HG03558 (cell line): ENCODE measurements around the gene ANKS3.

Experiments used
- ATAC-seq: cut with Tn5 transposase; IDR thresholded peaks from one replicate; pipeline ENCODE4 v1.9.1; 2021; ENCODE audit warnings: moderate number of reproducible peaks; ENCODE audit not compliant: unreplicated experiment; ENCODE audit errors: extremely low read depth

ANKS3 gene, protein sequence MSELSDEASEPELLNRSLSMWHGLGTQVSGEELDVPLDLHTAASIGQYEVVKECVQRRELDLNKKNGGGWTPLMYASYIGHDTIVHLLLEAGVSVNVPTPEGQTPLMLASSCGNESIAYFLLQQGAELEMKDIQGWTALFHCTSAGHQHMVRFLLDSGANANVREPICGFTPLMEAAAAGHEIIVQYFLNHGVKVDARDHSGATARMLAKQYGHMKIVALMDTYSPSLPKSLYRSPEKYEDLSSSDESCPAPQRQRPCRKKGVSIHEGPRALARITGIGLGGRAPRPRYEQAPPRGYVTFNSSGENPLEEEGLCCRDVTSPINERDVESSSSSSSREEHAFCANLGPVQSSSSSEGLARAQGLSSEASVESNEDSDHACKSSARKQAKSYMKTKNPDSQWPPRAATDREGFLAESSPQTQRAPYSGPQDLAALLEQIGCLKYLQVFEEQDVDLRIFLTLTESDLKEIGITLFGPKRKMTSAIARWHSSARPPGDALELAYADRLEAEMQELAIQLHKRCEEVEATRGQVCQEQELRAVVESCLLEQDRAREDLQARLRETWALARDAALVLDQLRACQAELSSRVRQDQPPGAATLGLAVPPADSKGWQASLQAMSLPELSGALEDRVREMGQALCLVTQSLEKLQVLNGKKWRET

DNA sequence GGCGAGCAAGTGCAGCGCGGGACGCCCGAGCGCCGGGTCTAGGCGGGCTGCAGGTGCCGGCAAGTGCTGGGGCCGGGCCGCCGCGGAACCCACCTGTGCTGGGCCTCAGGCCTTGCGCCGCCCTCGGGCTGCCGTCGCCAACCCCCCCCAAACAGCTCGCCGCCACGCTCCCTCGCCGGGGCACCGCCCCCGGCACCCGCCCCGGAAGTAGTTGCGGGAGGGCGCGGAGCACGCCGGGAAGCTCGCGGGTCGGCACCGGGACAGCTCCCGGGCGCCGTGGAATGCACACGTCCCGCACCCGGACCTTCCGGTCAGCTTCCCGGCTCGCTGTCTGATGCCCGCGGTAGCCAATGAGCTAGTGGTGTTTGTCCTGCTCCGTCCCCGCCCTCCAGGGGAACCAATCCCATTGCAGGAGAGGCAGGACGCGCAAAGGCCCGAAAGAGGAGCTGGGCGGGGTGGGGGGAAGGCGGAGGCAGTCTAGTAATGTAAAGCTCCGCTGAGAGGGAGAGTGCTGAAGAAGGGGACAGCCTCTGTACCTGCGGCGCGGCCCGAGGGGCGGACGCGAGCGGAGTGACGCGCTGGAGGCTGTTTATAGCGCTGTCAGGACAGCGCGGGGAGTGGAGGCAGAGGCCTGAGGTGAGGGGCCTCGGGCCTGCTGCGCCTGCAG is at the start of gene ANKS3, which contains the start of gene DNAAF8:
Gene ANKS3, minus strand, starts transcription at position 209 of the 667 bp plus-strand sequence. CDS start 4,122 bp downstream, outside the sequence.
Gene DNAAF8, plus strand, starts transcription at position 475 of the 667 bp plus-strand sequence. CDS start 1,978 bp downstream, outside the sequence.
- peak; percentile 58 for ATAC-seq

DNA sequence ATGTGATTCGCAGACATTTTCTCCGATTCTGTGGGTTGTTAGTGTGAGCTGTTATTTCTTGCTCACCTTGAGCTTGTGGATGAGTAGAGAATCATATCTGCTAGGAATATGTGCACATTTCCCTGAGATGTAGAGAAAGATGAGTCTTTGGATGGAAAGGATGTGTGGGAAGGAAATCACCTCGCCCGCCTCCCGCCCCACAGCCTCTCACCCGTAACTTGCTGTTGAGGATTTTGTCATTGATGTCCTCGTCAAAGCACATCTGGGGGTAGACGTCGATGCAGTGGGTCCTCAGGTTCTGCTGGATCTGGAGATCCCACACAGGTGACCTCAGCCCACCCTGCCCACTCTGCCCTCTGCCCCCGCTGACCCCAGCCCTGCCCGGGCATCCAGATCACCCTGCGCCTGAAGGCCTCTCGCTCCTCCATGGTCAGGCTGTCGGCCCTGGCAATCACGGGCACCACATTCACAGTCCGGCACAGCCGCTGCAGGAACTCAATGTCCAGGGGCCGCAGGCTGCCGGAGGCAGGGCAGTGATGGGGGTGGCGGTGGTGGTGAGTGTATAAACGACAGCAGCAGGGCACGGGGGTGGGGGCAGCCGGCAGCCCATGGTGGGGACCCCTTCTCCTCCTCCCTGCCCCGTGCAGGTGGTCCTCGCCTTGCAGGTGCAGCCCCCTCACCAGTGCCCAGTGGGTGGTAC is 49.3 kb upstream of the ANKS3 start:
- no peak for ATAC-seq

DNA sequence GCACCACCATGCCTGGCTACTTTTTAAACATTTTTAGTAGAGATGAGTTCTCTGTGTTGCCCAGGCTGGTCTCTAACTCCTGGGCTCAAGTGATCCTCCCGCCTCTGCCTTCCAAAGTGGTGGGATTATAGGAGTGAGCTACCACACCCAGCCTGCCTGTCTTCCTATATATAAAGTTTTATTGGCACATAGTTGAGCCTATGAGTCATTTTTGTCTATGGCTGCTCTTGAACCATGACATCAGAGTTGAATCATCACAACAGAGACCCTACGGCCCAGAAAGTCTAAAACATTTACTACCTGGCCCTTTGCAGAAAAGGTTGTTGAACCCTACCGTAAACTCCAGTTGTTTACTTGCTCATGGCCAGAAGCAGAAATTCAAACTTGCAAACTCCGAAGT is 46.2 kb upstream of the ANKS3 start:
- ATAC-seq = no peak

DNA sequence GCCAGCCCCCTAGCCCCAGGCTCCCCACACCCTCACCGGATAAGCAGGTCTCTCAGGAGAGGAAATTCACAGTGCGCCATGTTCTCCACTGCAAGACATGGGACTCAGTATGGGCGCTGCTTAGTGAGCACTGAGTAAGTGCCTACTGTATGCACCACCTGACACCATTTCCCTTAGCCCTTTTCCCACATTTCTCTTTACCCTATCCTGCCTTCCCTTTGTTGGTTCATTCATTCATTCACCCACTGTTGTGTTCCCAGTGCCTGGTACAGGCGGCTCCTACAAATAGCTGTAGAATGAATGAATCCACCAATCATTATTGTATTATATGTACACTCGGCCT is 44.0 kb upstream of the ANKS3 start:
- no peak for ATAC-seq

DNA sequence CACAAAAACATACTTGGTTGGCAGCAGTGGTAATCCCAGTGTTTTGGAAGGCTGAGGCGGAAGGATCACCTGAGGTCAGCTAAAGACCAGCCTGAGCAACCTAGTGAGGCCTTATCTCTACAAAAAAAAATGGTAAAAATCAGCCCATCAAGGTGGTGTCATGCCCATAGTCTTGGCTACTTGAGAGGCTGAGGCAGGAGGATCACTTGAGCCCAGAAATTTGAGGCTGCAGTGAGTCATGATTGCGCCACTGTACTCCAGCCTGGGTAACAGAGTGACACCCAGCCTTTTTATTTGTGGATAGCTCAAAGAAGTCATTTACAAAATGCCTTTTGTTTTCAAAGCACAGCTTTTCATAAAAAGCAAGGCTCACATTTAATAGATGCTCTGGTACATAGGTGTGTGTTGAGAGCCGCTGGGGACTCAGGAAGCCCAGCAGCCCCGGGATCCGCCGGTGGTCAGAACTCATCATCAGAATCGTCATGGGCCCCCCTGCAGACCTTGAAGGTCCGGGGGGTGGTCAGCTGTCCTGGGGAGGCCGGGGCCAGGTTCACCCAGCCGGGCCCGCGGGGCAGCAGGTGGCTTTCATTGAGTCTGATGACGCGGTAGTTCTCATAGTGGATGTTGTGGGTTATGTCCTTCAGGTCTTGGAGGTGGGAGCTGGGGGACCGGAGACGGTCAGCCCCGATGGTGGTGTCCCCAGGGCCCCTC is 43.4 kb upstream of the ANKS3 start:
- no peak for ATAC-seq

DNA sequence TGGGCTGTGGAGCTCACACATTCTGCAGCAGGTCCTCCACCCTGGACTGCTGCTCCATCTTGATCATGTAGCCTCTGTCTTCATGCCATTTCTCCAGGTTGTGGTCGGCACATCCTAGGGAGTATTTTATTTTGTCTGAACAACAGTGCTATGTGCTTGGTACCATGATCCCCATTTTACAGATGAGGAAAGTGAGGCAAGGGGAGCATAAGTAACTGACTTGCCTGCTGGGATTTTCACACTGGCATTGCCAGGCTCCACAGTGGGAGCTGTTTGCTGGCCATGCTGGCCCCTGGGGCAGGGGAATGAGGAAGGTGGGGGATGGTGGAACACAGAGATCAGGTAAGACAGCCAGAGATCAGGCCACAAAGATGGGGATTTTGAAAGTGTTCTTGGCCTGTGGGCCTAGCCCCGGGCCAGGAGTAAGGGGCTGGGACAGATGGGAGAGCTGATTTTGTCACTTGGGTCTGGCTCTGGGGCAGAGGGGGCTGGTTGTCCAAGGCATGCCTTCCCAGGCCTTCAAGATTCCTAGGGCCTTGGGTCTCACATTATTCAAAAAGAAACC is 42.2 kb upstream of the ANKS3 start:
- ATAC-seq = no peak

DNA sequence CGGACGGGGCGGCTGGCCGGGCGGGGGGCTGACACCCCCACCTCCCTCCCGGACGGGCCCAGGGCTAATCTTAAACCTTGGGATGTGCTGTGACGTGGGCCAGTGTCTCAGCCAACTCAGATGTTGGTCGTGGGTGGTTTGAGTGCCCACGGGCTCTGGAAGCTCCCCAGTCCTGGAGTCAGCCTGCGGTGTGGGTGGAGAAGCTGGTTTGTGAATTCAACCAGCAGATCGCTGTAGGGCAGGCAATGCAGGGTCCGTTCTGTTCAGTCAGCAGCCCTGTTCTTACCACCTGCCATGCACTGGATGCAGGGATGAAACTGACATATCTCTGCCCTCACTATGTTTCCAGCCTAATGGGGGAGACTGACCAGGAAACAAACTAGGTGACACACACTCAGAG is 40.9 kb upstream of the ANKS3 start:
- ATAC-seq = no peak

DNA sequence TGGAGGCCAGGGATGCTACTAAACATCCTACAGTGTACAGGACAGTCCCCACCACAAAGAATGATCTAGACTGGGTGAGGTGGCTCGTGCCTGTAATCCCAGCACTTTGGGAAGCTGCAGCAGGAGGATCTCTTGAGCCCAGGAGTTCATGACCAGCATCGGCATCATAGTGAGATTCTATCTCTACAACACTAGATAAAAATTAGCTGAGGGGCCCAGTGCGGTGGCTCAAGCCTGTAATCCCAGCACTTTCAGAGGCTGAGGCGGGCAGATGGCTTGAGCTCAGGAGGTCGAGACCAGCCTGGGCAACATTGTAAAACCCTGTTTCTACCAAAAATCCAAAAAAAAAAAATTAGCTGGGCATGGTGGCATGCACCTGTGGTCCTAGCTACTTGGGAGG is 38.3 kb upstream of the ANKS3 start:
- no peak for ATAC-seq

DNA sequence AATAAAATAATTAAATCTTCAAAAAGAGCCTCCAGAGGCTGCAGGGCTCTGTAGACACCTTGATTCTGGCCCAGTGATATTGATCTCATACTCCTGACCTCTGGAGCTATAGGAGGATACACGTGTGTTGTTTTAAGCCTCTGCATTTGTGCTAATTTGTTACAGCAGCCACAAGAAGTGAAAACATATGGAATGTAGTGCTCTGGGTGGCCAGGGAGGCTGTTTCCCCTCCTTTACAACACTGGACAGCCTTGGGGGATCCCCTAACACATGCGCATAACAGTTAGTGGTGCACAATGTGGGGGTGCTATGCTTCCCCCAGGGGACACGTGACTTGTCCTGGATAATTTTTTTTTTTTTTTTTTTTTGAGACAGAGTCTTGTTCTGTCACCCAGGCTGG is 37.6 kb upstream of the ANKS3 start:
- ATAC-seq = no peak

DNA sequence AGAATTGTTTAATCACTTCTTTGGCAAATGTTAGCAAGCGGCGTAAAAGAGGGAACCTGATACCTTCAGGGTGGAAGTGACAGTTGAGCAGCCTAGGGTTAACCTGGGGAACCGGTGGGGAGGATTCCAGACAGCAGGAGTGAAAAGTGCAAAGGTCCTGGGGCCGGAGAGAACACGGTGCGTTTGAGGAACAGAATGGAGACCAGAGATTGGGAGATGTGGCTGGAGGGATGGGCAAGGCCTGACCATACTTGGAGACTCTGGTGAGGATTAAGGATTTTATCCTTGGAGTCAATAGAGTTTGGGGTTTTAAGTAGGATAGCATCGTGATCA is 35.2 kb upstream of the ANKS3 start:
- no peak for ATAC-seq

DNA sequence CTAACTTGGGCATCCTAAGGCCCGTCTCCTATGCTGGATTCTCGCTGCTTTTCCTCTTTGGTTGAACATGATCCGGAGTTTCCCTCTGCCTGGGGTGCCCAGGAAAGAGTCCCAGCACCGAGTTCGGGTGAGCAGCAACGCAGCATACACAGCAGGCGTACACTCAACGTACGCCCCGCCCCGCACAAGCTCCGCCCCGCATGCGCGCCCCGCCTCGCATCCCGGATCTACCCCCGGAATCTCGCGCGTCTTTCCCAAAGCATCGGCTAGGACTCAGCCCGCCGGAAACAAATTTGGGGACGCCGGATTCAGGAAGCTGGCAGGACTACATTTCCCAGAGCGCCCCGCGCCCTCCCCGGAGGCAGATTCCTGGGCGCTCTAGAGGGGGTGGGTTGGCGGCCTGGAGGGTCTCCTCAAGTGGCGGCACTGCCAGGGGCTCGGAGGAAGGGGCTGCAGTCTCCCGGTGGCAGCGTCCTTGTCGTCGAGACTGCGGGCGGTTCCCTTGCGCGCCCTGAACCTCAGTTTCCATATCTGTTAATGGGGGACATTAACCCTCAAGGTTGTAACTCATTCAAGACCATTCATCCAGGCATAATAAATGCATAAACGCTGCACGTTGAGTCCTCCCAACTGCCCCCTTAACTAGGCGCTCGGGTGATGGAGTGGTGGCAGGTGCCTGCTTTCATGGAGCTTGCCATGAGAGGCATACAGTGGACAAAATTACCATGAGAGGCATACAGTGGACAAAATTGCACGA is 34.7 kb upstream of the ANKS3 start:
- ATAC-seq = no peak

DNA sequence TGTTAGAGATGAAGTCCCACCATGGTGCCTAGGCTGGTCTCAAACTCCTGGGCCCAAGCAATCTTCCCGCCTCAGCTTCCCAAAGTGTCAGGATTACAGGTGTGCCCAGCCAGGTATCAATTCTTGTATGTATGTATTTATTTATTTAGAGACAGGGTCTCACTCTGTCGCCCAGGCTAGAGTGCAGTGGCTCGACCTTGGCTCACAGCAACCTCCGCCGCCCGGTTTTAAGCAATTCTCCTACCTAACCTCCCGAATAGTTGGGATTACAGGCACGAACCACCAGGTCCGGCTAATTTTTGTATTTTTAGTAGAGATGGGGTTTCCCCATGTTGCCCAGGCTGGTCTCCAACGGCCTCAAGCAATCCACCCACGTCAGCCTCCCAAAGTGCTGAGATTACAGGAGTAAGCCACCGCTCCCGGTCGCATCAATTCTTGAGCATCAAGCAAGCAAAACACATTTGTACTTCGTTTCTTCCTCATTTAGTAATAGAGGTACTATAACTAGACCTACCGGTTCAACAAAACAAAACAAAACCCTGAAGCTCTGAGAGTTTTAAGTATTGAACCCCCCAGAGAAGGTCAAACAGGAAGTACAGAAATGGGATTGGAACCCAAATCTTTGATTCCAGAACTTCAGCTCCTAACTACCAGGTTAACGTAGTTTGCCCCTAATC is 33.9 kb upstream of the ANKS3 start:
- no peak for ATAC-seq

DNA sequence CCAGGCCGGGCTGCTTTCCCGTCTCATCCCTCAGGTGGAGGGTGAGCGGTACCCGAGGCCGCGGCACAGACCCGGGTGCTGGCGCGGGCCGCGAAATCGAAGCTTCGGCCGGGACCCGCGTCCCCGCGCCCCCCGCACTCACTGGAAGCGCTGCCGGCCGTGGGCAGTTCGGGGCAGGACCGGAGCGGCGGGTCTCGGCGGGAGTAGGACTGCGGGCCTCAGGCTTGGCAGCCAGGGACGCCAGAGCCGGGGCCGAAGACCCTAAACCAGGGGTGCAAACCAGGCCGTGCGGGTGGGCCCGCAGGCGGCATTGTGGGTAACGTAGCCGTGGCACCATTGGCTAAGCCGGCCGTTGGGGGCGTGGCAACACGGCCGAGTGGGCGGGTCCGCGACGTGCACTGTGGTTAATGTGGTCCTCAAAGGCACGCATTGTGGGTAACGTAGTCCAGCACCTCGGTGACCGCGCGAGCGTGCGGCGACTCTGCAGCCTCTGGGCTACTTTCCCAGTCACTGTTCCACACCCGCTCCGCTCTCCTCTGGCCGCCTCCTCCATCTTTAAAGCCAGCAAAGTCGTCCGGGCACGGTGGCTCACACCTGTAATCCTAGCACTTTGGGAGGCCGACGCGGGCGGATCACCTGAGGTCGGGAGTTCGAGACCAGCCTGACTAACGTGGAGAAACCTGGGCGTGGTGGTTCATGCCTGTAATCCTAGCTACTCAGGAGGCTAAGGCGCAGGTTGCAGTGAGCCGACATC is 33.0 kb upstream of the ANKS3 start, which contains the start of gene ZNF500:
Gene ZNF500, minus strand, starts transcription at position 288 of the 754 bp plus-strand sequence. CDS start 1,184 bp downstream, outside the sequence.
- ATAC-seq = peak; percentile 72

DNA sequence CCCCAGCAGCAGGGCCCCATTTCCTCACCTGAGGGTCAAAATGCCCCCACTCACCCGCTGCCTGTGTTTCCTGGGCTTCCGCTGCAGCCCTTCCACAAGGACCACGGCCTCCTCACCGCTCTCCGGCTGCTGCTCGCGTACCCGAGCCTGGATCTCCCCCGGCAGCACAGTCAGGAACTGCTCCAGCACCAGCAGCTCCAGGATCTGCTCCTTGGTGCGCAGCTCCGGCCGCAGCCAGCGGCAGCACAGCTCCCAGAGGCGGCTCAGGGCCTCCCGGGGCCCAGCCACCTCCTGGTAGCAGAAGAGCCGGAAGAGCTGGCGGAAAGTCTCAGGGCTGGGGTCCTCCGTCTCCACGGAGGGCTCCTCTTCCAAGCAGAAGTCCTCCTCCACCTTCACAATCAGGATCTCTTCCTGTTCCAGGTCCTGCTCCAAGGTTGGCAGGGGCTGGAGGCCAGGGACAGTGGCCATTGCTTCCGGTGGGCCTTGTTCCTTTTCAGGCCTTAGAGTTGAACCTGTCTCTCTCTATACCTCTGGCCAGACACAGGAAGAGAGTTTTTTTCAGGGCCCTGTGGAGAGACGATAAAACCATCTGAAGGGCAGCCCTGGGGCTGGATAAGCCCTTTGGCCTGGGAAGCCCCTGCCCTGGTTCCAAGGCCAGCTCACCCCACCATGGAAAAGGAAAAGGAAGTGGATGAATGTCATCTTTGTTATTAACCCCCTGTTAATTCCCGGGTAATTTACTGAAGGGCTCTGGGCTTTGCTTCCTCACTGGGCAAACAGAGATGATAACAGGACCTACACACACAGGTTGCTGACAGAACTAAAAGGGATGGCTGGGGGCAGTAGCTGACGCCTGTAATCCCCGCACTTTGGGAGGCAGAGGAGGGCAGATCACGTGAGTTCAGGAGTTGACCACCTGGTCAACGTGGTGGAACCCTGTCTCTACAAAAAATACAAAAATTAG is 31.7 kb upstream of the ANKS3 start:
- no peak for ATAC-seq

DNA sequence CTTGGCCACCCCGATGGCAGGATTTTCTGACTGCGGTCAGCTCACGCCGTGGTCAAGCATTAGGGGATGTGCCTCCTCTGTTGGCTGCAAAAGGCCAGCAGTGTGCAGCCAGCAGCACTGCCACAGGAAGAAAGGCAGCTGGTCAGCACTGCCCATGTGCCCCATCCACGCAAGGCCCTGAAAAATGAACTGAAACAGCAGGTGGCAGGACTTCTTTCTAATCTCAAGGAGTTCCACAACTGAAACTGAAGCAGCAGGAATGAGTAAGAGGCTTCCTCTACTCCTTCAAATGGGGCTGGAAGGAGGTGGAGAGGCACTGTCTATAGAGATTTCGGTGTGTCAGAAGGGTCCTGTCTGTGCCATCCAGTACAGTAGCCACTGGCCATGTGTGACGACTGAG is 29.7 kb upstream of the ANKS3 start:
- ATAC-seq = no peak

DNA sequence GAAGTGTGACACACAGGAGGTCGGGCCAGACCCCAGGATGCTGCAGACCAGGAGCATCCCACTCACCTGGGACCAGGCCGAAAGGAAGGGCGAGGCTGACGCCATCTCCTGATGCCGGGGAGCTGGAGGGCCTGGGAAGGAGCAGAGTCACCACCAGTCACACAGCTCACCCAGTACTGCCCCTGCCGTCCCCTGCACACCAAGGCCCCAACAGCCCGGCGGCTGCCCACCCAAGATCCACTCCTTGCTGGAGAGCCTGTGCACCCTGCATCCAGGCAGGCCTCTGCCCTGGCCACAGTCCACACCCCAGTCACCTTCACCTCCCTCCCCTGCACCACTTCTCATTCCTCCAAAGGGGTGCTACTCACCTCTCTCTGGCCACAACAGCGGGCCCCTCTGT is 28.1 kb upstream of the ANKS3 start:
- no peak for ATAC-seq
